Esophagus squamous epithelium (tissue), 5 donors: ENCODE measurements around the gene DSEL. TPM values are rescaled to one million over a fixed set of nuclear protein-coding genes. Genes with fewer than 3 reads are reported as not detected.

Experiments used
- DNase-seq: peaks from one replicate; lab custom pipeline; 2025; lab: John Stamatoyannopoulos, UW
- H3K27ac ChIP-seq, 4 donors: fragments of 200-600 bp; sonication (generic); one replicate each; pipeline ENCODE4 v1.5.1; 2016 to 2019; ENCODE audit warnings: mild to moderate bottlenecking in 1 of 4
- H3K27me3 ChIP-seq, 4 donors: fragments of 200-600 bp; sonication (generic); 1 replicate in 3 of 4; 2 replicates in 1 of 4; pipeline versions ENCODE4 v1.5.1 to v1.6.0; 2017 to 2021; ENCODE audit warnings: antibody characterized with exemption in 1 of 4
- H3K36me3 ChIP-seq, 3 donors: fragments of 200-600 bp; sonication (generic); one replicate each; pipeline ENCODE4 v1.5.1; 2016 to 2019
- H3K4me1 ChIP-seq, 3 donors: fragments of 200-600 bp; sonication (generic); one replicate each; pipeline ENCODE4 v1.5.1; 2017 to 2019
- H3K4me3 ChIP-seq, 4 donors: fragments of 200-600 bp; sonication (generic); 1 replicate in 3 of 4; 2 replicates in 1 of 4; pipeline ENCODE4 v1.5.1; 2016 to 2019; ENCODE audit warnings: mild to moderate bottlenecking in 2 of 4, moderate library complexity in 1 of 4
- H3K9me3 ChIP-seq, 3 donors: fragments of 200-600 bp; sonication (generic); one replicate each; pipeline ENCODE4 v1.5.1; 2016 to 2019
- CTCF ChIP-seq, 6 experiments: fragments of 450-650 bp in 4 of 6; fragments of 200-600 bp in 2 of 6; sonication (generic) in 2 of 6; IDR thresholded peaks; one replicate each; pipeline ENCODE4 v1.5.1; 2016 to 2019; ENCODE audit warnings: antibody characterized with exemption in 6 of 6, mild to moderate bottlenecking in 4 of 6, moderate library complexity in 4 of 6
- POLR2A ChIP-seq, 4 donors: fragments of 450-650 bp; IDR thresholded peaks; one replicate each; pipeline ENCODE4 v1.6.1; 2017; ENCODE audit warnings: antibody characterized with exemption in 4 of 4, mild to moderate bottlenecking in 4 of 4, moderate library complexity in 3 of 4
- WGBS, 2 donors: methylation state at CpG; one replicate each; pipeline ENCODE4 v1.1.5; 2018; 5-methylcytosine and 5-hydroxymethylcytosine counted together
- intact Hi-C: fragments of 100-400 bp; cut with DNase I; formaldehyde crosslinking; loops from one replicate; pipeline ENCODE4 v1.15.0; 2022
- total RNA-seq, 4 donors: library from RNA; depleted of rRNA; stranded (reverse); fragments of >200 nt; gene quantifications; one replicate each; pipeline ENCODE4 v1.1.0, GENCODE V29; 2016
- donor health status: DM: yes; HTN: yes; CAD: no.

The DSEL gene
- total RNA-seq, 4 donors from 2014 or later, result 0.45 to 5.7 (median 1.5) TPM

DNA sequence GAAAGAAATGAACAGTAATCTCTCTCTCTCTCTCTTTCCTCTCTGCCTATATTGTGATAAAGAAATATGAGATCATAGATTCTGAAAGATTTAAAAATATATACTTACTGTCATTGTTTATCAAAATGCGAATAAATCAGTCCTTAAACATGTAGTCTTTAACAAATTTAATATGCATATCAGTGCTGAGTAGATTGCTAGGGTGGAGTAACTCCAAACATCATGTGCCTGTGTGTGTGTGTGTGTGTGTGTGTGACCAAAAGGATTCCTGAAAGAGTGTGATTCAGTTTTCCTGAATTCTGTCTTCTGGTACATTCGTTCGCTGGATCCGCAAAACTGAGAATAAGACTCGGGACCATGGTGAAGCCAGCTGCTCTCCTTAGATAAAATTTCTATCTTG is 24.0 kb upstream of the DSEL start:
- TF ChIP-seq CTCF (IDR thresholded peaks at IDR 0.05) (no peak), POLR2A (IDR thresholded peaks at IDR 0.05) (no peak)
- intact Hi-C loops, result no loop called here
- H3K27me3 ChIP-seq, result no peaks in the 10 kb centered on the region

GRCh38 chr18:67531929-67532328 is 15.4 kb upstream of the DSEL start:
- Histone ChIP-seq H3K27ac (no peak overlapping the region), H3K4me3 (no peak overlapping the region), H3K9me3 (peaks cover 0 to 3% (median 0%) of the 10 kb centered on the region in 3 donors), H3K36me3 (no peaks in the 10 kb centered on the region), H3K27me3 (no peaks in the 10 kb centered on the region), H3K4me1 (no peaks in the 10 kb centered on the region)
- WGBS, 2 donors, result 75 to 87% methylated on average over 2 of the region's 2 CpGs
- no peak for DNase-seq
- intact Hi-C loops, result no loop called here
- no peak for TF ChIP-seq POLR2A (IDR thresholded peaks at IDR 0.05)
- TF ChIP-seq CTCF (IDR thresholded peaks at IDR 0.05), result no peak

More for the DNA sequence above, 24.0 kb upstream of the DSEL start:
- Histone ChIP-seq H3K27ac (no peak overlapping the region), H3K9me3 (no peaks in the 10 kb centered on the region), H3K36me3 (no peaks in the 10 kb centered on the region), H3K4me3 (no peak overlapping the region), H3K4me1 (no peaks in the 10 kb centered on the region)
- no peak for DNase-seq
- 76 to 92% methylated on average over 5 of the region's 5 CpGs for WGBS, 2 donors

- Histone ChIP-seq H3K36me3 (no peaks in the 10 kb centered on the region), H3K27ac (peak overlapping the region in 3 of 4 donors; percentile 22 to 61 (median 56)), H3K9me3 (no peaks in the 10 kb centered on the region), H3K27me3 (no peaks in the 10 kb centered on the region), H3K4me3 (no peak overlapping the region), H3K4me1 (peaks cover 0 to 29% (median 5%) of the 10 kb centered on the region in 3 donors)
- DNase-seq, result no peak
- 31% methylated on average over 3 of the region's 3 CpGs for WGBS, 2 donors
- no peak for TF ChIP-seq CTCF (IDR thresholded peaks at IDR 0.05)
- TF ChIP-seq POLR2A (IDR thresholded peaks at IDR 0.05), result no peak
- intact Hi-C loops, result no loop called here
Measured at GRCh38 chr18:67525328-67526099, 9.0 kb upstream of the DSEL start.

GRCh38 chr18:67520351-67520921 is 3.9 kb upstream of the DSEL start:
- TF ChIP-seq CTCF (IDR thresholded peaks at IDR 0.05), result no peak
- no peak for TF ChIP-seq POLR2A (IDR thresholded peaks at IDR 0.05)
- H3K27ac ChIP-seq, result peak overlapping the region in 3 of 4 donors; percentile 14 to 65 (median 45)

DNA sequence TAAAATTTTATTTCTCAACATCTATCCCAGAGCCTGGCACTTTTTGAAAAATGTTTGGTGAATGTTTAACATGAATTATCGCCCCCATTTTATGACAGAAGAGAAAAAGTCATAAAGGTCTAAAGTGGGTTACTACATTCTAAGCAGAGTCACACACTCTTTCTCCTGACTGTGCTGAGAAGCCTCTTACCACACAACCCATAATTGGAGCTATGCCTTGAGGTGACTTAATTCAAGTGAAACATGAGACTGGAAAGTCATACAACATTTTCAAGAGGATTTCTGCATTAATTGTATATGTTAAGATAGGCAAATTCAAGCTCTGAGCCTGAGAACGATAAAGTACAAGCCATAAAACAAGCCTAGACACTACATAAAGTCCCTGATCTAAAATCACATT is 3.1 kb upstream of the DSEL start:
- Histone ChIP-seq H3K27me3 (no peaks in the 10 kb centered on the region), H3K4me3 (no peak overlapping the region), H3K27ac (peak overlapping the region in 3 of 4 donors; percentile 14 to 65 (median 45)), H3K4me1 (peaks cover 4 to 48% (median 7%) of the 10 kb centered on the region in 3 donors), H3K9me3 (no peaks in the 10 kb centered on the region), H3K36me3 (no peaks in the 10 kb centered on the region)
- intact Hi-C loops, result no loop called here
- WGBS, 2 donors, result 60 to 79% methylated on average over 2 of the region's 2 CpGs
- TF ChIP-seq CTCF (IDR thresholded peaks at IDR 0.05) (no peak), POLR2A (IDR thresholded peaks at IDR 0.05) (no peak)
- DNase-seq, result no peak

More at GRCh38 chr18:67520351-67520921, 3.9 kb upstream of the DSEL start:
- 38 to 72% methylated on average over 2 of the region's 2 CpGs for WGBS, 2 donors
- Histone ChIP-seq H3K4me3 (no peak overlapping the region), H3K4me1 (peaks cover 7 to 48% (median 9%) of the 10 kb centered on the region in 3 donors), H3K9me3 (no peaks in the 10 kb centered on the region), H3K36me3 (no peaks in the 10 kb centered on the region), H3K27me3 (no peaks in the 10 kb centered on the region)
- intact Hi-C loops, result no loop called here
- DNase-seq, result no peak
